Measurements from ENCODE around the gene CATSPERE.

- TF ChIP-seq ZNF785 (CRISPR knock-in tag; IDR thresholded peaks at IDR 0.05) (no peak), CHD1 (IDR thresholded peaks at IDR 0.05; ENCODE audit: low read length) (no peak)
Observed at GRCh38 chr1:244603498-244603897, 142.4 kb downstream of the CATSPERE start.
